ENCODE measurements around the gene CORO2A. TPM values are rescaled to one million over a fixed set of nuclear protein-coding genes. Genes with fewer than 3 reads are reported as not detected.
A peak's percentile ranks its signal among the peaks of the same experiment; 100 is the strongest.

Gene CORO2A
- total RNA-seq, 1 donor from 2014 or later: 2.4 TPM

DNA sequence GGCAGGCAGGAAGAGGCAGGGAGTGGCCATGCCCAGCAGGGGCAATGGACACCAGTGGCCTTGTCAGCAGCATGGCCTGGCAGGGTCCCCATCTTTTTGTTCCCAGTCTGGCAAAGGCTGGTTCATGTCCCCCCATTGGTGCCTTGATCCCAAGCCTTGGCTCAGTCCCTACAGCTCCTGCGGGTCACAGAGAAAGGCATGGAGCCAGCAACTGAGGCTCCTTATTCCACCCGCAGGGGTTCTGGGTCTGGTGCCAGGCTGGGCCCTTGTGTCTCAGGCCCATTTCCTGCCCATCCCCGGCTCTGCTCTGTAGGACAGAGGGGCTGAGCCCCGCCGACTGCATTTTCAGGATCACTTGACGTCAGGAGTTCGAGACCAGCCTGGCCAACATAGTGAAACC, 87.4 kb downstream of the CORO2A start:
- Histone ChIP-seq H3F3A (ENCODE audit: low read depth) (peaks cover 11% of the 10 kb centered on the region), H3K36me3 (no peaks in the 10 kb centered on the region), H3K79me2 (ENCODE audit: low read depth) (no peaks in the 10 kb centered on the region), H3K4me3 (no peak overlapping the region), H4K20me1 (ENCODE audit: low read depth) (no peaks in the 10 kb centered on the region), H3K4me1 (peaks cover 5% of the 10 kb centered on the region), H3K27me3 (no peaks in the 10 kb centered on the region), H3K4me2 (no peak overlapping the region), H3K27ac (no peak overlapping the region), H3K9me3 (ENCODE audit: low read depth) (no peaks in the 10 kb centered on the region), H2AFZ (replicated peaks) (no peak overlapping the region), H3K9ac (no peak overlapping the region)
- H3K9me3 Mint-ChIP-seq: peaks cover 3% of the 10 kb centered on the region
- H3K27ac Mint-ChIP-seq: no peak overlapping the region
- H3K4me3 Mint-ChIP-seq: no peak overlapping the region
- H3K27me3 Mint-ChIP-seq (ENCODE audit: insufficient read depth, low read depth): no peaks in the 10 kb centered on the region
- H3K4me1 Mint-ChIP-seq: no peaks in the 10 kb centered on the region
- TF ChIP-seq, protein P1, sequence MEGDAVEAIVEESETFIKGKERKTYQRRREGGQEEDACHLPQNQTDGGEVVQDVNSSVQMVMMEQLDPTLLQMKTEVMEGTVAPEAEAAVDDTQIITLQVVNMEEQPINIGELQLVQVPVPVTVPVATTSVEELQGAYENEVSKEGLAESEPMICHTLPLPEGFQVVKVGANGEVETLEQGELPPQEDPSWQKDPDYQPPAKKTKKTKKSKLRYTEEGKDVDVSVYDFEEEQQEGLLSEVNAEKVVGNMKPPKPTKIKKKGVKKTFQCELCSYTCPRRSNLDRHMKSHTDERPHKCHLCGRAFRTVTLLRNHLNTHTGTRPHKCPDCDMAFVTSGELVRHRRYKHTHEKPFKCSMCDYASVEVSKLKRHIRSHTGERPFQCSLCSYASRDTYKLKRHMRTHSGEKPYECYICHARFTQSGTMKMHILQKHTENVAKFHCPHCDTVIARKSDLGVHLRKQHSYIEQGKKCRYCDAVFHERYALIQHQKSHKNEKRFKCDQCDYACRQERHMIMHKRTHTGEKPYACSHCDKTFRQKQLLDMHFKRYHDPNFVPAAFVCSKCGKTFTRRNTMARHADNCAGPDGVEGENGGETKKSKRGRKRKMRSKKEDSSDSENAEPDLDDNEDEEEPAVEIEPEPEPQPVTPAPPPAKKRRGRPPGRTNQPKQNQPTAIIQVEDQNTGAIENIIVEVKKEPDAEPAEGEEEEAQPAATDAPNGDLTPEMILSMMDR (IDR thresholded peaks at IDR 0.05): no peak
- TF ChIP-seq EZH2 (IDR thresholded peaks at IDR 0.05): no peak
- TF ChIP-seq EZH2phosphoT487 (IDR thresholded peaks at IDR 0.05): no peak
- H3K36me3 Mint-ChIP-seq: no peaks in the 10 kb centered on the region
- no peak for DNase-seq (ENCODE audit: low spot score)

DNA sequence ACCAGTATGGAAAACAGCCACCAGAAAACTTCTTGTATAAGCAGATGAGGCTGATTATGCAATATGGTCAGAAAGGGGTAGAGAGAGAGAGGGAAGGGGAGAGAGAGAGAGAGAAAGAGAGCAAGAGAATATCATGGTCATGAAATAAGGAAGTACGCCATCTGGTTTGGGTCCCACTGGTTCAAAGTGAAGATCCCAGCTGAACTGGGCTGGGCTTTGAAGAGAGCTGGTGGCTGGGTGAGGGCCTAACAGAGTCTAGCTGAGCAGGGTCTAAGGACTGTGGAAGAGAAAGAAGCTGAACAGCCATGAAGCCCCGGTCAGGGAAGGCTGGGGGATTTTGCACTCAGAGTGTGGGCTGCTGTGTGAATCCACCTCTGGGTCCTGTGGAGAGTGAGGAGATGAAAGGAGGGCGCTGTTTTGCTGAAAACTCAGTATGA, 88.0 kb downstream of the CORO2A start:
- Histone ChIP-seq H2AFZ (replicated peaks) (no peak overlapping the region), H3K27me3 (no peaks in the 10 kb centered on the region), H3K4me1 (peaks cover 5% of the 10 kb centered on the region), H3K79me2 (ENCODE audit: low read depth) (no peaks in the 10 kb centered on the region), H3K27ac (no peak overlapping the region), H3K9me3 (ENCODE audit: low read depth) (no peaks in the 10 kb centered on the region), H3F3A (ENCODE audit: low read depth) (peaks cover 11% of the 10 kb centered on the region), H3K9ac (no peak overlapping the region), H4K20me1 (ENCODE audit: low read depth) (no peaks in the 10 kb centered on the region), H3K4me3 (no peak overlapping the region), H3K4me2 (no peak overlapping the region), H3K36me3 (no peaks in the 10 kb centered on the region)
- H3K9me3 Mint-ChIP-seq: peaks cover 3% of the 10 kb centered on the region
- no peak for DNase-seq (ENCODE audit: low spot score)
- no peak overlapping the region for H3K27ac Mint-ChIP-seq
- TF ChIP-seq EZH2phosphoT487 (IDR thresholded peaks at IDR 0.05) (no peak), EZH2 (IDR thresholded peaks at IDR 0.05) (no peak)
- TF ChIP-seq, protein P1 (IDR thresholded peaks at IDR 0.05): no peak
- H3K4me3 Mint-ChIP-seq: no peak overlapping the region
- H3K27me3 Mint-ChIP-seq (ENCODE audit: insufficient read depth, low read depth): no peaks in the 10 kb centered on the region
- no peaks in the 10 kb centered on the region for H3K4me1 Mint-ChIP-seq
- H3K36me3 Mint-ChIP-seq: no peaks in the 10 kb centered on the region

DNA sequence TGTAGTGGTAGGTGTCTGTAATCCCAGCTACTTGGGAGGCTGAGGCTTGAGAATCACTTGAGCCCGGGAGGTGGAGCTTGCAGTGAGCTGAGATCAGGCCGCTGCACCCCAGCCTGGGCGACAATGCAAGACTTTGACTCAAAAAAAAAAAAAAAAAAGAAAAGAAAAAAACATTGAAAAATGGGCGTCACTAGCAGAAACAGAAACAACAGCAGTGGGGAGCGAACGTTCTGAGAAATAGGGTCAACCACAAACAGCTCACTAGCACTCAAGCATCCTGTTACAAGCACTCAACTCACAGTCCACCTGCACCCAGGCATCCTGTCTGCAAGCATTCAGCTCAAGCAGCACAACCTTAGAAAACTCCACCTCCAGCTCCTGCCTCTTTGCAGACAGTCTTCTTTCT, 90.6 kb downstream of the CORO2A start:
- no peaks in the 10 kb centered on the region for H3K79me2 ChIP-seq (ENCODE audit: low read depth)
- H3K4me3 ChIP-seq: no peak overlapping the region
- H3K9me3 Mint-ChIP-seq: peaks cover 2% of the 10 kb centered on the region
- peak; percentile 33 for DNase-seq (ENCODE audit: low spot score)
- TF ChIP-seq, protein P1 (IDR thresholded peaks at IDR 0.05): no peak
- no peaks in the 10 kb centered on the region for H4K20me1 ChIP-seq (ENCODE audit: low read depth)
- no peak overlapping the region for H3K9ac ChIP-seq
- no peak overlapping the region for H3K27ac Mint-ChIP-seq
- H3K4me1 ChIP-seq: peaks cover 5% of the 10 kb centered on the region
- no peaks in the 10 kb centered on the region for H3K36me3 Mint-ChIP-seq
- no peaks in the 10 kb centered on the region for H3K9me3 ChIP-seq (ENCODE audit: low read depth)
- H3K27me3 Mint-ChIP-seq (ENCODE audit: insufficient read depth, low read depth): no peaks in the 10 kb centered on the region
- H3K4me3 Mint-ChIP-seq: no peak overlapping the region
- no peaks in the 10 kb centered on the region for H3K27me3 ChIP-seq
- H3F3A ChIP-seq (ENCODE audit: low read depth): peaks cover 11% of the 10 kb centered on the region
- H3K4me2 ChIP-seq: no peak overlapping the region
- peak overlapping the region; percentile 57 for H2AFZ ChIP-seq (replicated peaks)
- peaks cover 6% of the 10 kb centered on the region for H3K4me1 Mint-ChIP-seq
- H3K36me3 ChIP-seq: no peaks in the 10 kb centered on the region
- H3K27ac ChIP-seq: no peak overlapping the region

All from neural progenitor cell (in vitro differentiated cells).